GM12864 (cell line): Measurements from ENCODE around the gene DTNB.

Source experiments
- DNase-seq: peaks from one replicate; pipeline ENCODE4 v3.0.0-alpha.2; 2011; ENCODE audit warnings: low read depth
- H3K4me3 ChIP-seq: 2 replicates; pipeline ENCODE4 v1.5.1; 2011; ENCODE audit warnings: mild to moderate bottlenecking, low read depth, low read length, control low read depth
- TF ChIP-seq, protein P1 (sequence below): IDR thresholded peaks from 2 replicates; pipeline ENCODE4 v1.5.1; 2011; ENCODE audit warnings: low read depth, mild to moderate bottlenecking, moderate library complexity, low read length, control low read depth, inconsistent platforms; ENCODE audit errors: missing control alignments

The DTNB gene

DNA sequence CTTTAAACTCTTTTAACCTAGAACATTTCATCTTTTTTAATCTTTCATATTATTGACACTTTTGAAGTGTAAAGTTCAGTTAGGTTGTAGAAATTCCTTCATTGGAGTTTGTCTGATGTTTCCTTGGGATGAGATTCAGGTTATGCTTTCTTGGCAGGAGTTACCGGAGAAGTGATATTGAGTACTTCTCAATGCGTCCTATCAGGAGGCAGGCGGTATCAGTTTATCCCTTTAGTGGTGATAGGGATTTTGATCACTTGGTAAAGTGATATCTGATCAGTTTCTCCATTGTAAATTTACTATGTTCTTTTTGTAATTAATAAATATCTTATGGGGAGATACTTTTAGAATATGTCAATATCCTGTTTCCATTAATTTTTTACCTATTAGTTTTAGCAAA is 78.4 kb downstream of the DTNB start:
- TF ChIP-seq, protein P1, sequence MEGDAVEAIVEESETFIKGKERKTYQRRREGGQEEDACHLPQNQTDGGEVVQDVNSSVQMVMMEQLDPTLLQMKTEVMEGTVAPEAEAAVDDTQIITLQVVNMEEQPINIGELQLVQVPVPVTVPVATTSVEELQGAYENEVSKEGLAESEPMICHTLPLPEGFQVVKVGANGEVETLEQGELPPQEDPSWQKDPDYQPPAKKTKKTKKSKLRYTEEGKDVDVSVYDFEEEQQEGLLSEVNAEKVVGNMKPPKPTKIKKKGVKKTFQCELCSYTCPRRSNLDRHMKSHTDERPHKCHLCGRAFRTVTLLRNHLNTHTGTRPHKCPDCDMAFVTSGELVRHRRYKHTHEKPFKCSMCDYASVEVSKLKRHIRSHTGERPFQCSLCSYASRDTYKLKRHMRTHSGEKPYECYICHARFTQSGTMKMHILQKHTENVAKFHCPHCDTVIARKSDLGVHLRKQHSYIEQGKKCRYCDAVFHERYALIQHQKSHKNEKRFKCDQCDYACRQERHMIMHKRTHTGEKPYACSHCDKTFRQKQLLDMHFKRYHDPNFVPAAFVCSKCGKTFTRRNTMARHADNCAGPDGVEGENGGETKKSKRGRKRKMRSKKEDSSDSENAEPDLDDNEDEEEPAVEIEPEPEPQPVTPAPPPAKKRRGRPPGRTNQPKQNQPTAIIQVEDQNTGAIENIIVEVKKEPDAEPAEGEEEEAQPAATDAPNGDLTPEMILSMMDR: no peak
- DNase-seq: no peak
- H3K4me3 ChIP-seq: no peak overlapping the region

DNA sequence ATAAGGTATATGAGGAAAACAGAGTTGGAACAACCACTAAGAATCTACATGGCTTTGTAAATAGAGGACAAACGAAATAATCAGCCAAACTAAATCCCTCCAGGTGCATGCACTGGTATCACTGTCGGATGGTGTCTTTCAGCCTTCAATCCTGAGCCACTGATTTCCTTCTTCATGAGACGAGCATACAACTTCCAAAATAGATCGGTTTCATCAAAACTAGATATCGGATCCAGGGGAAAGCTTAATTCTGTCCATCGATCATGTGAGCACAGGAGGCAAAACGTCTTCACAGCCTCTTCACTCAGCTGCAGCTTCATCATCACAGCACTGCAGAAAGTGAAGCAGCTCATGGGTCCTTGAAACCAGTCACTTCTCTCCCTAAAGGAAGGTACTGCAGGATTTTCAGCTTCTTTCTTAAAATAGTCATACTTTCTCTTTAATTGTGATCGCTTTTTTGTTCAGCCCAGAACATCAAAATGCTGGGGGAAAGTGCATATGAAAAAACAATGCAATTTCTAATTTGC is 80.5 kb downstream of the DTNB start:
- DNase-seq: no peak
- TF ChIP-seq, protein P1: no peak
- H3K4me3 ChIP-seq: no peak overlapping the region

DNA sequence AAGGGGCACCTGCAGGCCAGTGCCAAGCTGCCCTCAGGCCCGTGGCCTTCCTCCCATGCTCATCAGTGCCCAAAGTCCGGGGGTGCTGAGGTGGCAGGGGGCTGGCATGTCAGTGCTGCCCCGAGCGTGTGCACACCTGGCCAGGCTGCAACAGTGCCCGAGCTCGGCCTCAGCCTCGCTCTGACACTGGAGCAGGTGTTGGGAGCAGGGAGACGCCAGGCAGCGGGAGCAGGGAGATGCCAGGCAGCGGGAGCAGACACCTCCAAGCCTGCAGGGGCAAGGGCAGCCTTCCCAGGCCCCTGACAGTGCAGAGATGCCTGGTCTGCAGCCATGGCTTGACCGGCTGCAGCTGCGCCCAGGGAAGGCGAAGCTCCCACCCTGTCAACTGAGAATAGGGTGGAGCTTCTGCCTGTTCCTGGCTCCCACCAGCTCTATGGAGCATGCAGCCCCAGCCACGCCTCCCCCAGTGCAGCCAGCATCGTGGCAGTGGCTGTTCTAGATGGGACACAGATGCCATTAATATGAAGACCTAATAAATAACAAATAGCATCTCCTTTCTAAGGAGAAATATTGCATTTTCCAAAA is 82.4 kb downstream of the DTNB start:
- H3K4me3 ChIP-seq: no peak overlapping the region
- DNase-seq: no peak
- TF ChIP-seq, protein P1: no peak

DNA sequence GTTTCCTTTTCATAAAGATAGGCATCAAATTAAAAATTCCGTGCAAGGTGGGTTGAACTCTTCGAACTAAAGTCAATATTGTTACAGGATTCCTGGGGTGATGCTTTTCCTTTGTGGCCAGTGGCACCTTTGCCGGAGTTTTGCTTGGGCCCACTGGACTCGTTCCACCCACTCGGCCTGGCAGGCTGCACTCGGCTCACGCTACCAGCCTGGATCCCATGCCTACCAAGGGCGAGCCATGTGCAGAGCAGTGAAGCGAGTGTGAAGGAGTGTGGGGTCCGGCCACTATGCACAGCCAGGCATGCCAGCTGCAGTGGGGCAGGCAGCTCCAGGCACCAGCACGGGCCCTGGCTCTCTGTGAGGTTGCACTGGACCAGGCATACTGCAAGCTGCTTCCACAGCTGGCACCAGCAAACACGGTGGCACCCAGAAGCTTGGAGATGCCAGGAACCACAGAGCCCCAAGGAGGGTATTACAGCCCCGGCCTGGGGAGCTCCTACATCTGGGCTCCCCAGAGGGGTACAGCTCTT is 83.6 kb downstream of the DTNB start:
- H3K4me3 ChIP-seq: no peak overlapping the region
- DNase-seq: no peak
- TF ChIP-seq, protein P1: no peak

DNA sequence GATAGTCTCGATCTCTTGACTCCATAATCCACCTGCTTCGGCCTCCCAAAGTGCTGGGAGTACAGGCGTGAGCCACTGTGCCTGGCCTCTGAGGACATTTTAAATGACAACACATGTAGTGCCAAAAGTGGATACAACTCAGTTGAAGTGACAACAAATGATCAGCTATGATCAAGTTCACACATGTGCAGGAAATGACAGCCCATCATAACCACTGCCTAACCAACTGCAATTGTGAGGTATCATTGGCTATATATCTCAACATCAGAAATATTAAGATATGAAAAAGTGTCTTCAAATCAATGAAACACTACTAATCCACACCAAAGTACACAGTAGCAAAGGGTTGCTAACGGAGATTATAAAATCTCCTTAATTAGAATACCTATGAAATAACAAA is 84.8 kb downstream of the DTNB start:
- H3K4me3 ChIP-seq: no peak overlapping the region
- TF ChIP-seq, protein P1: no peak
- DNase-seq: no peak

DNA sequence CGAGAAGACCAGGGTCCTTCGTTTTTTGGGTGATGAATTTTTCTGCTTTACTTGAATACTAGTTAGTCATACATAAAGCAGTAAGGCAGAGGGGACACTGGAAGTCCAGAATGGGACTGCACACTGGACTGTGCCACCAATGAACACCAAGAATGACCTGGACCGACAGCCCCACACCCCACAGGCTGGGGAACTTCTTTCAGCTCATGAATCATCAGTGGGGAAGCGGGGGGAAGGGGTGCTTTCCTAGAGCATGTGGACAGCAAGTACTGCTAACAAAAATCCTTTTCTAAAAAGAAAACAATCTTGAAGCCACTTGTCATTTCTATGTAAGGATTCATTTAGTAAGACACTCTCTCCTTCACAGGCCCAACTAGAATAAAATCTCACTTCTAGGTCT is 86.0 kb downstream of the DTNB start:
- no peak for DNase-seq

More for the DNA sequence above, 86.0 kb downstream of the DTNB start:
- H3K4me3 ChIP-seq: no peak overlapping the region
- TF ChIP-seq, protein P1: no peak
